ENCODE results near the gene MBOAT1.

The MBOAT1 gene

DNA sequence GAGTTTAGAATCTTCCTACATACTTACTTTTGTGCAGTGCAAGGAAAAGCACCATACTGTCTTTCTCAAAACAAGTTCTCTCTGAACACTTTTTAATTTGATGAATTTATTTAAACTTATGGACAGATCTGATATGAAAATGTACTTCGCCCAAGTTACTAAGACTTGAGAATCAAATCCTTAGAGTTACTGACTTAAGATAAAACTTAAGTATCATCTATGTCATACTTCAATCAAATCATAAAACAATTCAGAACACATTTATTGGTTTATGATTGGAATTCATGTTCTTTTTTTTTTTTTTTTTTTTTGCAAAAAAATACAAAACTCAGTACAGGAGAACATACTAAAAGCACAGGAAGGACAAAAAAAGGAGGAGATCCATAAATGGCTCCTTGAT lies 77.7 kb downstream of the MBOAT1 start:
- no peak overlapping the region for H3K4me3 ChIP-seq (ENCODE audit: low read depth, low read length)
- TF ChIP-seq, protein P1, sequence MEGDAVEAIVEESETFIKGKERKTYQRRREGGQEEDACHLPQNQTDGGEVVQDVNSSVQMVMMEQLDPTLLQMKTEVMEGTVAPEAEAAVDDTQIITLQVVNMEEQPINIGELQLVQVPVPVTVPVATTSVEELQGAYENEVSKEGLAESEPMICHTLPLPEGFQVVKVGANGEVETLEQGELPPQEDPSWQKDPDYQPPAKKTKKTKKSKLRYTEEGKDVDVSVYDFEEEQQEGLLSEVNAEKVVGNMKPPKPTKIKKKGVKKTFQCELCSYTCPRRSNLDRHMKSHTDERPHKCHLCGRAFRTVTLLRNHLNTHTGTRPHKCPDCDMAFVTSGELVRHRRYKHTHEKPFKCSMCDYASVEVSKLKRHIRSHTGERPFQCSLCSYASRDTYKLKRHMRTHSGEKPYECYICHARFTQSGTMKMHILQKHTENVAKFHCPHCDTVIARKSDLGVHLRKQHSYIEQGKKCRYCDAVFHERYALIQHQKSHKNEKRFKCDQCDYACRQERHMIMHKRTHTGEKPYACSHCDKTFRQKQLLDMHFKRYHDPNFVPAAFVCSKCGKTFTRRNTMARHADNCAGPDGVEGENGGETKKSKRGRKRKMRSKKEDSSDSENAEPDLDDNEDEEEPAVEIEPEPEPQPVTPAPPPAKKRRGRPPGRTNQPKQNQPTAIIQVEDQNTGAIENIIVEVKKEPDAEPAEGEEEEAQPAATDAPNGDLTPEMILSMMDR (IDR thresholded peaks at IDR 0.05; ENCODE audit: low read depth, low read length, missing control alignments): no peak
- in situ Hi-C loops (cut with HindIII; ENCODE audit: low pct_ligation_motif_present, low sequenced_read_pairs): no loop called here
- H3K36me3 ChIP-seq (replicated peaks): no peaks in the 10 kb centered on the region
- no peaks in the 10 kb centered on the region for H3K27me3 ChIP-seq (replicated peaks)
- no peak for DNase-seq
- H3K27ac ChIP-seq: no peak overlapping the region

DNA sequence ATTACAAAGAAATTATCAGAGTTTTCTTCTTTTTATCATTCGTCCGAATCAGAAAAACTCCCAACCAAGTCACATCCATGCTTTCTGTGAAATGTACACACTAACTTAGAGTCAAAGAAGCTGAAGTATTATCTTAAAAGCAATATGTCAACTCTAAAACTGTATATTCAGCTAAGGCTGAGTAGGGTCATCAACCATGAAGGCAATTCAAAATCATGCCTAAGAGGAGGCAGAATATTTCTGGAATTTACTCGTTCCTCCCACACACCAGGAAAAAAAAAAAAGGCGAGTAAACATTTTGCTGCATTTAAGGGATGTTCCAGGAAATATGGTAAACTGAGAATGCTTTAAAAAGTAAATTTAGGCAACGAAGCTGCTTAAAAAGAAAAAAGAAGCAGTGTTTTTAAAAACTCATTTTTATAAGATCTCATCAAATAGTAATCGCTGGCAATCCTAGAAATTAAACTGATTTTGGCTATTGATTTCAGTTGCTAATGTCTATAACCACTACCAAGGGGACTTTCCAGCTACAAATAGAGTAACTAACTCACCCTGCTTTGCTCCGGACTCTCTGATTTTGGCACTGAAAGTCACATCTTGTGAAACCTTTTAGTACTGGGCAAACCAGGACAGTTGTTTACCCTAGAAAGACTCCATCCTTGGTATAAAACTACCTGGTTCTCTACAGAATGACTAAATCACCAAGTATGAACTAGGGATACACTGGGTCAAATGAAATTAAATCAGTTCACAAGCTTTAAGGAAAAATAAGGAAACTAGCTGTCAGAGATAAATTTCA lies 82.8 kb downstream of the MBOAT1 start:
- no peaks in the 10 kb centered on the region for H3K27me3 ChIP-seq (replicated peaks)
- TF ChIP-seq, protein P1 (IDR thresholded peaks at IDR 0.05; ENCODE audit: low read depth, low read length, missing control alignments): no peak
- H3K4me3 ChIP-seq (ENCODE audit: low read depth, low read length): no peak overlapping the region
- no peak for DNase-seq
- in situ Hi-C loops (cut with HindIII; ENCODE audit: low pct_ligation_motif_present, low sequenced_read_pairs): no loop called here
- H3K27ac ChIP-seq: no peak overlapping the region
- no peaks in the 10 kb centered on the region for H3K36me3 ChIP-seq (replicated peaks)

DNA sequence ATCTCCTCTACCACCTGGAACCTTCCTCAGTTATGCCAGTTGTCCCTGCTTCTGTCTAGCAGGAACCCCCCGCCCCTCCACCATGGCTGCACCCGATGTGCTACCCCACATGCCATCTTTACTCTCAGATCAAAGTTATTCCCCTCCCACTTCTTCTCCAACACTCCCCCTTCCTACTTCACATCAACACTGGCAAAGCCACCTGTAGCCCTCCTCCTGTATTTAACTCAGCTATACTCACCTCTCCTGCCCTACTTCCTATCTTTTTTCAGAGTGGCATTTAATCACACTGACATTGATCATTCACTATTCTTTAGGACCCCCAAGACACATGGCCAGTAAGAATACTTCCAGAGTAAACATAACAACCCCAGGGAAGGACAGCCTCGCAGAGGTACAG lies 84.3 kb downstream of the MBOAT1 start:
- H3K4me3 ChIP-seq (ENCODE audit: low read depth, low read length): no peak overlapping the region
- TF ChIP-seq, protein P1 (IDR thresholded peaks at IDR 0.05; ENCODE audit: low read depth, low read length, missing control alignments): no peak
- in situ Hi-C loops (cut with HindIII; ENCODE audit: low pct_ligation_motif_present, low sequenced_read_pairs): no loop called here
- no peak for DNase-seq
- no peaks in the 10 kb centered on the region for H3K36me3 ChIP-seq (replicated peaks)
- no peak overlapping the region for H3K27ac ChIP-seq
- H3K27me3 ChIP-seq (replicated peaks): no peaks in the 10 kb centered on the region

DNA sequence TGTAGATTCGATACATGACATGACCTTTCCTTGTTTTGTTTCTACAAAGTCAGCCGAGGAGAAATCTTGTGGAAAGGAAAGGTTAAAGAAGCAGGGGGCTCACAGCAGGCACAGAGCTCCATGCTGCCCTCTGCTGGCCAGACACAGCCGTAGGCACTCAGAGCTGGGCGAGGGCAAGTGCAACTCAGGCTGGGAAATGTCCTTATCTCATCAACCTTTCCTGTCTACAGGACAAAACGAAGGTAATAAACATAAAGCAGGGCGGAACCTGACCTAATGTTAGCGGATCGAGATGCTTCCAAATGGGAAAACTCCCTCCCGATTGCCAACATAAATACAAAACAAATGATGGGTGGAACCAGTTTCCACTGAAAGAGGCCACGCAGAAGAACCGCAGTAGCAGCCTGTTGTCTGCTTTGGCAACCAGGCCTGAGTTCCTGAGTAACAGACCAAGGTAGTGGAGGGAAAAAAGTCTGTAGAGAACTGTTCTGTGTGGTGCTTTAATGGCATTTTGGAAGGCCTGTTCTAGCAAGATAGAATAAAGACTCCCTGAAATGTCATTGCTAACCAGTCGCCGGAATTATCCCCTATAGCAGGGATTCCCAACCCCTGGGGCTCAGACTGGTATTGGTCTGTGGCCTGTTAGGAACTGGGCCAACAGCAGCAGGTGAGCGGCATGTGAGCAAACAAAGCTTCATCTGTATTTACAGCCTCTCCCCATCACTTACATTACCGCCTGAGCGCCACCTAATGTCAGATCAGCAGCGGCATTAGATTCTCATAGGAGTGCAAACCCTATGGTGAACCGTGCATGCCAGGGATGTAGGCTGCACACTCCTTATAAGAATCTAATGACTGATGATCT lies 85.2 kb downstream of the MBOAT1 start:
- Histone ChIP-seq H3K4me3 (ENCODE audit: low read depth, low read length) (no peak overlapping the region), H3K27ac (no peak overlapping the region), H3K27me3 (replicated peaks) (no peaks in the 10 kb centered on the region), H3K36me3 (replicated peaks) (no peaks in the 10 kb centered on the region)
- peak; percentile 23 for DNase-seq
- TF ChIP-seq, protein P1 (IDR thresholded peaks at IDR 0.05; ENCODE audit: low read depth, low read length, missing control alignments): peak; percentile 100
- in situ Hi-C loops (cut with HindIII; ENCODE audit: low pct_ligation_motif_present, low sequenced_read_pairs): no loop called here

DNA sequence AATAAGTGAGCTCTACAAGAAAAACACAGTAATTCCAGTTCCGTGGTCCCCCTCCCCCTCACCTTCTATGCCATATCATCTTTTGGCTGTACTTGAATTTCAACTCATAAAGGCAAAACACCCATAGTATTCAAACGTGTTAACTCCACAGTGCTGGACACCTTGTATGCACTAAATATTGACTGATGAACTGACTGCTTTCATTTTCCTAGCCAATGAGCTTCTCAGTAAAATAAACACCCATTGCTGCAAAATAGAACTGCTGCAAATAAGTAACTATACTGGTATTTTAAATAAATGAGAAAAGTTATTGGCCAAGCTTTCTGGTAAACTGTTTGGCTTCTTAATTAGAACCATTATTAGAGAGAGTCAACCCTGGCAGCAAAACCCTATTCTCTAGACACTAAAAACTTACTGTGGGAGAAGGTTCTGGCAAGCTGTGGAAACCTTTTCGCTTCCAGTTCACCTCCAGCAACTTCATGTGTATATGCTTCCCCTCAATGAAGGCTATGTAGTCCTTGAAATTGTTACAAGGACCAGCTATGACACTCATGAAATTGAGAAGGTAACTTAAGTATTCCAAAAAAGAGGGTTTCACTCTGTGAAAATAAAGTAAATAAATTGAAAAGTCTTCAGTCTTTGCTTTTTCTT lies 86.0 kb downstream of the MBOAT1 start:
- in situ Hi-C loops (cut with HindIII; ENCODE audit: low pct_ligation_motif_present, low sequenced_read_pairs): no loop called here

More for the DNA sequence above, 86.0 kb downstream of the MBOAT1 start:
- Histone ChIP-seq H3K27me3 (replicated peaks) (no peaks in the 10 kb centered on the region), H3K4me3 (ENCODE audit: low read depth, low read length) (no peak overlapping the region), H3K36me3 (replicated peaks) (no peaks in the 10 kb centered on the region), H3K27ac (no peak overlapping the region)
- TF ChIP-seq, protein P1 (IDR thresholded peaks at IDR 0.05; ENCODE audit: low read depth, low read length, missing control alignments): no peak
- DNase-seq: no peak

Data from brain microvascular endothelial cell (primary cell).